IMR-90 (cell line): ENCODE measurements around the gene AGAP4. TPM values are rescaled to one million over a fixed set of nuclear protein-coding genes. Genes with fewer than 3 reads are reported as not detected.
"Not testable (repeated sequence)": the region's sequence is repeated elsewhere in the genome, so short reads cannot be mapped to it uniquely, and the experiment has no call there.

Experiments used
- ATAC-seq: fragments of 200-7000 bp; cut with Tn5 transposase; 2 replicates; pipeline ENCODE4 v1.9.1; 2020; ENCODE audit warnings: low read depth, mild to moderate bottlenecking, moderate library complexity
- Bru-seq: library from RNA; stranded (reverse); fragments of 400-500 nt; gene quantifications from one replicate; lab custom pipeline; 2021; lab: Mats Ljungman, UMichigan
- BruChase-seq, 2 experiments: library from RNA; stranded (reverse); fragments of 400-500 nt; gene quantifications; one replicate each; lab custom pipeline; 2021; lab: Mats Ljungman, UMichigan
- BruUV-seq: library from RNA; stranded (reverse); fragments of 400-500 nt; replicated peaks from 2 replicates; lab custom pipeline; 2021; lab: Mats Ljungman, UMichigan
- CTCF ChIA-PET: fragments of 300-600 bp; formaldehyde crosslinking; extraction: SDS; loops from one replicate; lab custom pipeline; 2021; ENCODE audit warnings: antibody characterized with exemption; lab: Yijun Ruan, JAX
- POLR2A ChIA-PET: fragments of 300-600 bp; sonication (Branson Sonifier 250); formaldehyde crosslinking; loops from one replicate; lab custom pipeline; 2022; ENCODE audit warnings: antibody characterized with exemption; ENCODE audit not compliant: unreplicated experiment; lab: Charles Lee
- DNase-seq: peaks from one replicate; pipeline ENCODE4 v3.0.0; 2013
- H2AFZ ChIP-seq: replicated peaks from 2 replicates; pipeline ENCODE3; 2013; ENCODE audit warnings: low read length, mild to moderate bottlenecking; ENCODE audit not compliant: poor library complexity
- H2AK5ac ChIP-seq: 2 replicates; pipeline ENCODE4 v1.6.1; 2013; ENCODE audit warnings: low read depth, low read length, inconsistent platforms
- H2AK9ac ChIP-seq: replicated peaks from 2 replicates; pipeline ENCODE3; 2013; ENCODE audit warnings: mild to moderate bottlenecking, low read depth, low read length, moderate library complexity; ENCODE audit not compliant: poor library complexity
- H2BK120ac ChIP-seq: 2 replicates; pipeline ENCODE4 v1.6.1; 2013; ENCODE audit warnings: low read depth, low read length, inconsistent platforms
- H2BK15ac ChIP-seq: 3 replicates; pipeline ENCODE4 v1.6.1; 2013; ENCODE audit warnings: low read depth, low read length, inconsistent platforms
- H2BK20ac ChIP-seq: 2 replicates; pipeline ENCODE4 v1.6.1; 2013; ENCODE audit warnings: low read depth, mild to moderate bottlenecking, inconsistent platforms, low read length, moderate library complexity
- H2BK5ac ChIP-seq: 2 replicates; pipeline ENCODE4 v1.6.1; 2013; ENCODE audit warnings: mild to moderate bottlenecking, low read depth, low read length, inconsistent platforms; ENCODE audit not compliant: poor library complexity, severe bottlenecking
- H3K14ac ChIP-seq: replicated peaks from 2 replicates; pipeline ENCODE4 v1.6.1; 2013; ENCODE audit warnings: low read depth, low read length, inconsistent platforms
- H3K18ac ChIP-seq: 2 replicates; pipeline ENCODE4 v1.6.1; 2013; ENCODE audit warnings: low read depth, low read length, control low read depth
- H3K23ac ChIP-seq: 2 replicates; pipeline ENCODE4 v1.6.1; 2013; ENCODE audit warnings: low read depth, low read length, inconsistent platforms
- H3K27ac ChIP-seq: 2 replicates; pipeline ENCODE4 v1.5.1; 2013; ENCODE audit warnings: mild to moderate bottlenecking, control low read depth, low read length; ENCODE audit not compliant: insufficient read depth
- H3K27me3 ChIP-seq: 2 replicates; pipeline ENCODE4 v1.6.1; 2013; ENCODE audit warnings: low read length; ENCODE audit not compliant: control insufficient read depth, insufficient read depth
- H3K36me3 ChIP-seq: 2 replicates; pipeline ENCODE4 v1.6.1; 2013; ENCODE audit warnings: low read length, mixed read lengths; ENCODE audit not compliant: control insufficient read depth, insufficient read depth
- H3K4ac ChIP-seq: 2 replicates; pipeline ENCODE4 v1.6.1; 2013; ENCODE audit warnings: low read depth, low read length, inconsistent platforms
- H3K4me1 ChIP-seq: 2 replicates; pipeline ENCODE4 v1.6.1; 2013; ENCODE audit warnings: low read length, mixed read lengths; ENCODE audit not compliant: control insufficient read depth, insufficient read depth
- H3K4me2 ChIP-seq: 2 replicates; pipeline ENCODE4 v1.6.1; 2013; ENCODE audit warnings: low read depth, mild to moderate bottlenecking, control low read depth, low read length, moderate library complexity
- H3K4me3 ChIP-seq: 2 replicates; pipeline ENCODE4 v1.5.1; 2013; ENCODE audit warnings: low read depth, mild to moderate bottlenecking, control low read depth, low read length, moderate library complexity; ENCODE audit not compliant: insufficient read depth
- H3K56ac ChIP-seq: 2 replicates; pipeline ENCODE4 v1.6.1; 2013; ENCODE audit warnings: low read length, inconsistent platforms; ENCODE audit not compliant: insufficient read depth; ENCODE audit errors: extremely low read depth
- H3K79me1 ChIP-seq, 2 experiments: 2 replicates each; pipeline ENCODE4 v1.6.1; 2013; ENCODE audit warnings: low read length in 2 of 2, inconsistent platforms in 1 of 2, low read depth in 1 of 2
- H3K9ac ChIP-seq: 2 replicates; pipeline ENCODE4 v1.6.1; 2013; ENCODE audit warnings: low read depth, low read length, control low read depth
- H3K9me1 ChIP-seq: 2 replicates; pipeline ENCODE4 v1.6.1; 2013; ENCODE audit warnings: low read length, inconsistent platforms; ENCODE audit not compliant: insufficient read depth
- H3K9me3 ChIP-seq: 2 replicates; pipeline ENCODE4 v1.6.1; 2013; ENCODE audit warnings: low read length; ENCODE audit not compliant: control insufficient read depth, insufficient read depth
- H4K20me1 ChIP-seq: 2 replicates; pipeline ENCODE4 v1.6.1; 2013; ENCODE audit warnings: low read length, inconsistent platforms; ENCODE audit not compliant: insufficient read depth
- H4K5ac ChIP-seq: 2 replicates; pipeline ENCODE4 v1.6.1; 2013; ENCODE audit warnings: mild to moderate bottlenecking, low read depth, low read length, control low read depth
- H4K8ac ChIP-seq, 2 experiments: 2 replicates each; pipeline ENCODE4 v1.6.1; 2013; ENCODE audit warnings: low read depth in 2 of 2, low read length in 2 of 2, control low read depth in 1 of 2, inconsistent platforms in 1 of 2
- H4K91ac ChIP-seq: 2 replicates; pipeline ENCODE4 v1.6.1; 2013; ENCODE audit warnings: low read depth, low read length, inconsistent platforms; ENCODE audit not compliant: insufficient read depth
- WGBS, 2 experiments: methylation state at CpG; one replicate each; pipeline versions ENCODE4 v1.1.5 to v1.1.7; 2013; ENCODE audit warnings: missing lambda C conversion rate in 2 of 2; ENCODE audit not compliant: insufficient read length in 1 of 2; ENCODE audit errors: extremely low coverage in 2 of 2; 5-methylcytosine and 5-hydroxymethylcytosine counted together
- dilution Hi-C: fragments of 300-500 bp; cut with HindIII; formaldehyde crosslinking; loops from one replicate; pipeline ENCODE4 v1.14.3; 2018; ENCODE audit warnings: low sequenced_read_pairs; ENCODE audit not compliant: unreplicated experiment
- in situ Hi-C: fragments of 300-500 bp; cut with MboI; formaldehyde crosslinking; loops from 3 replicates; pipeline ENCODE4 v1.14.3; 2019; ENCODE audit warnings: low sequenced_read_pairs, inconsistent platforms, mixed read lengths
- intact Hi-C: fragments of 100-400 bp; cut with micrococcal nuclease; formaldehyde crosslinking; loops from 2 replicates; pipeline ENCODE4 v1.10.0; 2022
- long read RNA-seq: library from polyadenylated mRNA; unstranded; transcript quantifications from one replicate; pipeline ENCODE4 v2.0.0, GENCODE V29; 2021; ENCODE audit not compliant: unreplicated experiment
- polyA plus RNA-seq, 3 experiments: library from polyadenylated mRNA; depleted of rRNA; stranded (reverse); fragments of >200 nt; gene quantifications; 2 replicates each; pipeline ENCODE4 v1.2.3, GENCODE V29; 2012; ENCODE audit warnings: low replicate concordance in 1 of 3
- total RNA-seq: library from RNA; depleted of rRNA; stranded (reverse); fragments of >200 nt; gene quantifications from 2 replicates; pipeline ENCODE4 v1.2.3, GENCODE V29; 2012; rRNA removed

The AGAP4 gene
- 1.8 and 1.9 TPM in 2 replicates for total RNA-seq
- polyA plus RNA-seq (2012; rRNA removed), result 6.7 and 6.8 TPM in 2 replicates
- polyA plus RNA-seq (2012; cell fraction: cytosol; rRNA removed), result 1.9 and 2.5 TPM in 2 replicates
- polyA plus RNA-seq (2012; cell fraction: nucleus; rRNA removed; ENCODE audit: low replicate concordance), result 36.6 and 64.5 TPM in 2 replicates
- percentile 61 among the genes with signal in this experiment for Bru-seq, nascent RNA
- BruChase-seq, experiment 1, labeled RNA remaining after a 6-hour chase, result percentile 69 among the genes with signal in this experiment
- BruChase-seq, experiment 2, labeled RNA remaining after a 2-hour chase, result percentile 64 among the genes with signal in this experiment
- long read RNA-seq, partial matches to known transcripts, result 1 of 3 reads
- long read RNA-seq, other reads (novel, unspliced or antisense), result 2 of 3 reads

DNA sequence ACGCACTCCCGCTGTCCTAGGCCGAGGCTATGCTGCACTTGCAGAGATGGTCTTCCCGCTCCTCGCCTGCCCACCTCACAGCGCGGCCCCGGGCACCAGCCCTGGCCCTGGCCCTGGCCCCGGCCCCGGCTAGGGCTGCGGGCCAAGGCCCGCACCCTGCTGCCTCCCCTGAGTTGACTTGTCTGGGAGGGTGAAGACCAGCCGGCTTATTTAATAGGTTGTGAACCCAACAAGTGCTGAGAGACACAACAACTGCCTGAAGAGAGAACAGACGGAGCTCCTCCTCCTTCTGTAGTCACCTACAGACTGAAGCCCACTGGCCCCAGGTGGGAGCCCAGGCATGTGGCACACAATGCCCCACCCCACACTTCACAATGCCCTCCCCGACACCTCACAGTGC lies at the start of gene AGAP4:
TSS of gene AGAP4 (minus strand) at position 101 of the 400 bp plus-strand sequence. CDS start 153 bp downstream, outside the sequence.
- DNase-seq, H3K4ac ChIP-seq, H2BK120ac ChIP-seq, H3K9ac ChIP-seq, H4K20me1 ChIP-seq, ATAC-seq, H3K4me3 ChIP-seq, POLR2A ChIA-PET, H3K4me1 ChIP-seq, H3K9me1 ChIP-seq, H2BK20ac ChIP-seq, BruUV-seq, CTCF ChIA-PET, H3K14ac ChIP-seq, H4K8ac ChIP-seq, H3K4me2 ChIP-seq, H3K27me3 ChIP-seq, H2BK5ac ChIP-seq, H3K18ac ChIP-seq, H4K5ac ChIP-seq, in situ Hi-C loops, H2AFZ ChIP-seq, H2AK5ac ChIP-seq, H4K91ac ChIP-seq, intact Hi-C loops, H3K23ac ChIP-seq, H2BK15ac ChIP-seq, H3K56ac ChIP-seq, dilution Hi-C loops, H3K36me3 ChIP-seq, H3K79me1 ChIP-seq, H2AK9ac ChIP-seq, H3K9me3 ChIP-seq, H3K27ac ChIP-seq: not testable (repeated sequence)
- WGBS, 2 experiments, result no CpG with 5 or more reads among the region's 15 CpGs

DNA sequence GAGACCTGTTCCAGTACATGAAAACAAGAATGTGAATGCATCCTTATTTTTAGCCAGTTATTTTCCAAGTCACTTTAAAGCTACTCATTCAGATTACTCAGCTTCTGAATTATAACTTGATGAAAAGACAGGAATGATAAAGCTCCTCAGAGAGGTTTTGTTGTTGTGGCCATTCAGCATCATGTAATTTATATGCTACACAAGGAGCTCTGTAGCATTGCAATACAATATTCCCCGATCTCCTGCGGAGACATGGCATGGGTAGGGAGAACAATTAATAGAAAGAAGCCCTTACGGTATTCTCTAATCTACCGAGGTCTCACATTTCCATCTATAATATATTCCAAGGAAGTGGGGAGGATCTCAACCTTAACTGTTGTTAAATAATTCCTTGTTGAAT lies 43.4 kb upstream of the AGAP4 start:
- H3K36me3 ChIP-seq, in situ Hi-C loops, H3K27ac ChIP-seq, H4K5ac ChIP-seq, dilution Hi-C loops, BruUV-seq, H4K91ac ChIP-seq, H2BK120ac ChIP-seq, H3K4me3 ChIP-seq, H3K18ac ChIP-seq, H4K20me1 ChIP-seq, H3K9ac ChIP-seq, H2AFZ ChIP-seq, H2BK5ac ChIP-seq, H3K23ac ChIP-seq, H3K9me1 ChIP-seq, H4K8ac ChIP-seq, H2AK5ac ChIP-seq, ATAC-seq, H2BK15ac ChIP-seq, H2AK9ac ChIP-seq, H3K79me1 ChIP-seq, H2BK20ac ChIP-seq, H3K9me3 ChIP-seq, H3K14ac ChIP-seq, intact Hi-C loops, POLR2A ChIA-PET, H3K4me2 ChIP-seq, H3K4me1 ChIP-seq, CTCF ChIA-PET, H3K56ac ChIP-seq, DNase-seq, H3K27me3 ChIP-seq, H3K4ac ChIP-seq: not testable (repeated sequence)
- WGBS, 2 experiments, result no CpG with 5 or more reads among the region's 4 CpGs
